K562 (cell line): ENCODE results near the gene CRYBA4. TPM values are rescaled to one million over a fixed set of nuclear protein-coding genes. Genes with fewer than 3 reads are reported as not detected.
A peak's percentile ranks its signal among the peaks of the same experiment; 100 is the strongest.

Source experiments
- CBFA2T3 ChIP-seq: fragments of 450-650 bp; IDR thresholded peaks from 2 replicates; pipeline ENCODE4 v1.6.1; 2017
- CBFB ChIP-seq: sonication (generic); formaldehyde crosslinking; IDR thresholded peaks from 2 replicates; pipeline ENCODE4 v1.4.0; 2020; ENCODE audit warnings: mild to moderate bottlenecking, missing genetic modification reagents
- EP400 ChIP-seq: fragments of 450-650 bp; IDR thresholded peaks from 2 replicates; pipeline ENCODE4 v1.6.1; 2017; ENCODE audit warnings: antibody characterized with exemption, mild to moderate bottlenecking, moderate library complexity
- ERF ChIP-seq: fragments of 450-650 bp; formaldehyde crosslinking; IDR thresholded peaks from 2 replicates; pipeline ENCODE4 v1.4.0; 2020; ENCODE audit warnings: mild to moderate bottlenecking, mixed read lengths
- FOXJ3 ChIP-seq: sonication (generic); formaldehyde crosslinking; IDR thresholded peaks from 2 replicates; pipeline ENCODE4 v1.4.0; 2020; ENCODE audit warnings: mild to moderate bottlenecking, missing genetic modification reagents
- FOXK1 ChIP-seq: sonication (generic); formaldehyde crosslinking; IDR thresholded peaks from 2 replicates; pipeline ENCODE4 v1.8.0; 2022; ENCODE audit warnings: missing genetic modification reagents, mild to moderate bottlenecking, borderline replicate concordance
- GATAD2B ChIP-seq: fragments of 450-650 bp; IDR thresholded peaks from 2 replicates; pipeline ENCODE4 v1.6.1; 2017; ENCODE audit warnings: mild to moderate bottlenecking, borderline replicate concordance
- KHSRP ChIP-seq: fragments of 450-650 bp; IDR thresholded peaks from 2 replicates; pipeline ENCODE4 v1.6.1; 2017
- KLF6 ChIP-seq: fragments of 250-450 bp; sonication (Bioruptor Pico); IDR thresholded peaks from 2 replicates; pipeline ENCODE4 v1.4.0; 2020; ENCODE audit warnings: mild to moderate bottlenecking, moderate library complexity, borderline replicate concordance
- L3MBTL2 ChIP-seq: fragments of 450-650 bp; IDR thresholded peaks from 2 replicates; pipeline ENCODE4 v1.6.1; 2016; ENCODE audit warnings: mild to moderate bottlenecking, moderate library complexity
- MTA3 ChIP-seq: fragments of 450-650 bp; formaldehyde crosslinking; IDR thresholded peaks from 2 replicates; pipeline ENCODE4 v1.6.1; 2017; ENCODE audit warnings: mild to moderate bottlenecking, borderline replicate concordance
- NFXL1 ChIP-seq: fragments of 450-650 bp; formaldehyde crosslinking; IDR thresholded peaks from 2 replicates; pipeline ENCODE4 v1.4.0; 2021; ENCODE audit warnings: mild to moderate bottlenecking
- PPARD ChIP-seq: fragments of 250-450 bp; sonication (Bioruptor Pico); IDR thresholded peaks from 2 replicates; pipeline ENCODE4 v1.8.0; 2022; ENCODE audit warnings: inconsistent platforms, mild to moderate bottlenecking, moderate library complexity
- PYGO2 ChIP-seq: fragments of 450-650 bp; IDR thresholded peaks from 2 replicates; pipeline ENCODE4 v1.6.1; 2016; ENCODE audit warnings: mild to moderate bottlenecking, missing genetic modification characterization, moderate library complexity, missing compliant biosample characterization
- SMAD4 ChIP-seq: fragments of 250-450 bp; sonication (Bioruptor Pico); conservative IDR thresholded peaks from 2 replicates; pipeline ENCODE4 v1.8.0; 2021; ENCODE audit warnings: inconsistent platforms, mild to moderate bottlenecking, moderate library complexity
- SRSF3 ChIP-seq: fragments of 200-400 bp; formaldehyde crosslinking; IDR thresholded peaks from 2 replicates; pipeline ENCODE4 v1.6.1; 2016; ENCODE audit warnings: mild to moderate bottlenecking, low read length, moderate library complexity; ENCODE audit not compliant: insufficient read depth
- TEAD4 ChIP-seq, 2 experiments: sonication (generic) in 1 of 2; formaldehyde crosslinking in 1 of 2; IDR thresholded peaks; 2 replicates each; pipeline versions ENCODE4 v1.6.1 to v1.8.0; 2012 to 2022; ENCODE audit warnings: borderline replicate concordance in 1 of 2, inconsistent platforms in 1 of 2, low read length in 1 of 2, mild to moderate bottlenecking in 1 of 2, missing genetic modification reagents in 1 of 2
- THRAP3 ChIP-seq: fragments of 450-650 bp; IDR thresholded peaks from 2 replicates; pipeline ENCODE4 v1.6.1; 2016; ENCODE audit warnings: mild to moderate bottlenecking, inconsistent platforms, borderline replicate concordance
- ZNF212 ChIP-seq: fragments of 450-650 bp; formaldehyde crosslinking; IDR thresholded peaks from 2 replicates; pipeline ENCODE4 v1.4.0; 2020; ENCODE audit warnings: mild to moderate bottlenecking
- ZNF239 ChIP-seq: fragments of 250-450 bp; sonication (Bioruptor Pico); IDR thresholded peaks from 2 replicates; pipeline ENCODE4 v1.4.0; 2020; ENCODE audit warnings: mild to moderate bottlenecking
- ZNF347 ChIP-seq: fragments of 450-650 bp; formaldehyde crosslinking; IDR thresholded peaks from 2 replicates; pipeline ENCODE4 v1.4.0; 2020; ENCODE audit warnings: low read depth, mild to moderate bottlenecking, moderate library complexity
- ZNF551 ChIP-seq: fragments of 250-450 bp; sonication (Bioruptor Pico); IDR thresholded peaks from 2 replicates; pipeline ENCODE4 v1.5.0; 2021; ENCODE audit warnings: mild to moderate bottlenecking, moderate library complexity
- ZNF778 ChIP-seq: fragments of 450-650 bp; formaldehyde crosslinking; IDR thresholded peaks from 2 replicates; pipeline ENCODE4 v1.4.0; 2020; ENCODE audit warnings: mild to moderate bottlenecking, moderate library complexity
- polyA plus RNA-seq, 8 experiments: library from polyadenylated mRNA; depleted of rRNA in 4 of 8; stranded (reverse) in 5 of 8; unstranded in 3 of 8; fragments of >200 nt; fragmentation: Nextera tagmentation in 2 of 8; fragmentation: Illumina TruSeq in 1 of 8; extraction: Ambion mirVana in 2 of 8; extraction: Trizol in 1 of 8; gene quantifications; 2 replicates each; pipeline versions ENCODE4 v1.2.1 to v1.2.3, GENCODE V29; 2011 to 2014; ENCODE audit warnings: inconsistent platforms in 1 of 8, missing spikeins in 1 of 8
- total RNA-seq, 7 experiments: library from RNA; depleted of rRNA in 6 of 7; stranded (reverse); fragments of >200 nt in 6 of 7; fragmentation: Illumina TruSeq in 2 of 7; extraction: Trizol in 2 of 7; gene quantifications; 2 replicates each; pipeline versions ENCODE4 v1.2.1 to v1.2.3, GENCODE V29; 2011 to 2021; ENCODE audit warnings: low replicate concordance in 1 of 7
- TF ChIP-seq, protein P1 (sequence below): fragments of 250-450 bp; sonication (Bioruptor Pico); IDR thresholded peaks from 2 replicates; pipeline ENCODE4 v1.8.0; 2021; ENCODE audit warnings: moderate library complexity, mild to moderate bottlenecking, inconsistent platforms
- TF ChIP-seq, protein P2 (sequence below): fragments of 250-450 bp; sonication (Bioruptor Pico); IDR thresholded peaks from 2 replicates; pipeline ENCODE4 v1.8.0; 2021; ENCODE audit warnings: moderate library complexity, mild to moderate bottlenecking, inconsistent platforms
- TF ChIP-seq, protein P3 (sequence below): fragments of 450-650 bp; conservative IDR thresholded peaks from 2 replicates; pipeline ENCODE4 v1.6.1; 2016; ENCODE audit warnings: missing genetic modification characterization, low read depth, mild to moderate bottlenecking, missing compliant biosample characterization, moderate library complexity

Gene CRYBA4
- total and polyA plus RNA-seq, 9 of the 15 experiments (the other 6 are each of a cell fraction or from before 2014, with no cell fraction given) = 0.59 to 3.3 (median 1.6) TPM

DNA sequence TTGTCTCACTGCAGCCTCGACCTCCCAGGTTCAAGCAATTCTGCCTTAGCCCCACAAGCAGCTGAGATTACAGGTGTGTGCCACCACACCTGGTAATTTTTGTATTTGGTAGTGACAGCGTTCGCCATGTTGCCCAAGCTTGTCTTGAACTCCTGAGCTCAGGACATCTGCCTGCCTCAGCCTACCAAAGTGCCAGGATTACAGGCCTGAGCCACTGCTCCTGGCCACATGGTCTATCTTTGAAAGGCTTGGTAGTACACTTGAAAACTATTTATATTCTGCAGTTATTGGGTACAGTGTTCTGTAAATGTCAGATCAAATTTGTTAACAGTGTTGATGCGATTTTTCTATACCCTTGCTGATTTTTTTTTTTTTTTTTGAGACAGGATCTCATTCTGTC, 9.5 kb downstream of the CRYBA4 start (continued):
- TF ChIP-seq, protein P1, sequence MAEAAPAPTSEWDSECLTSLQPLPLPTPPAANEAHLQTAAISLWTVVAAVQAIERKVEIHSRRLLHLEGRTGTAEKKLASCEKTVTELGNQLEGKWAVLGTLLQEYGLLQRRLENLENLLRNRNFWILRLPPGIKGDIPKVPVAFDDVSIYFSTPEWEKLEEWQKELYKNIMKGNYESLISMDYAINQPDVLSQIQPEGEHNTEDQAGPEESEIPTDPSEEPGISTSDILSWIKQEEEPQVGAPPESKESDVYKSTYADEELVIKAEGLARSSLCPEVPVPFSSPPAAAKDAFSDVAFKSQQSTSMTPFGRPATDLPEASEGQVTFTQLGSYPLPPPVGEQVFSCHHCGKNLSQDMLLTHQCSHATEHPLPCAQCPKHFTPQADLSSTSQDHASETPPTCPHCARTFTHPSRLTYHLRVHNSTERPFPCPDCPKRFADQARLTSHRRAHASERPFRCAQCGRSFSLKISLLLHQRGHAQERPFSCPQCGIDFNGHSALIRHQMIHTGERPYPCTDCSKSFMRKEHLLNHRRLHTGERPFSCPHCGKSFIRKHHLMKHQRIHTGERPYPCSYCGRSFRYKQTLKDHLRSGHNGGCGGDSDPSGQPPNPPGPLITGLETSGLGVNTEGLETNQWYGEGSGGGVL (CRISPR knock-in tag) = no peak
- peak; percentile 68 for TF ChIP-seq L3MBTL2
- no peak for TF ChIP-seq SRSF3
- no peak for TF ChIP-seq PPARD
- no peak for TF ChIP-seq ZNF212 (CRISPR knock-in tag)
- TF ChIP-seq FOXJ3 (CRISPR knock-in tag) = no peak
- TF ChIP-seq CBFB (CRISPR knock-in tag) = no peak
- TF ChIP-seq ZNF347 = no peak
- TF ChIP-seq THRAP3 = no peak
- no peak for TF ChIP-seq MTA3
- no peak for TF ChIP-seq ZNF778 (CRISPR knock-in tag)
- TF ChIP-seq, protein P2, sequence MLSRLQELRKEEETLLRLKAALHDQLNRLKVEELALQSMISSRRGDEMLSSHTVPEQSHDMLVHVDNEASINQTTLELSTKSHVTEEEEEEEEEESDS = no peak
- TF ChIP-seq KHSRP = no peak
- TF ChIP-seq SMAD4 (CRISPR knock-in tag) = peak; percentile 36; the same call in 1 of the 2 replicates
- TF ChIP-seq ZNF239 (CRISPR knock-in tag) = no peak
- no peak for TF ChIP-seq KLF6
- TF ChIP-seq ZNF551 = no peak
- TF ChIP-seq PYGO2 = 0 out of 2 replicates have a peak, but pooled peaks have one; percentile 9
- peak; percentile 20; the same call in 1 of the 2 replicates for TF ChIP-seq EP400
- no peak for TF ChIP-seq NFXL1 (CRISPR knock-in tag)
- TF ChIP-seq CBFA2T3 = no peak
- no peak for TF ChIP-seq GATAD2B
- TF ChIP-seq, protein P3, sequence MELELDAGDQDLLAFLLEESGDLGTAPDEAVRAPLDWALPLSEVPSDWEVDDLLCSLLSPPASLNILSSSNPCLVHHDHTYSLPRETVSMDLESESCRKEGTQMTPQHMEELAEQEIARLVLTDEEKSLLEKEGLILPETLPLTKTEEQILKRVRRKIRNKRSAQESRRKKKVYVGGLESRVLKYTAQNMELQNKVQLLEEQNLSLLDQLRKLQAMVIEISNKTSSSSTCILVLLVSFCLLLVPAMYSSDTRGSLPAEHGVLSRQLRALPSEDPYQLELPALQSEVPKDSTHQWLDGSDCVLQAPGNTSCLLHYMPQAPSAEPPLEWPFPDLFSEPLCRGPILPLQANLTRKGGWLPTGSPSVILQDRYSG (tag) = peak; percentile 44; the same call in 1 of the 2 replicates
- no peak for TF ChIP-seq TEAD4 (IDR thresholded peaks at IDR 0.05; ENCODE audit: low read length)
- TF ChIP-seq TEAD4 (CRISPR knock-in tag; IDR thresholded peaks at IDR 0.05; ENCODE audit: borderline replicate concordance) = no peak
- TF ChIP-seq FOXK1 (CRISPR knock-in tag) = no peak
- 0 out of 2 replicates have a peak, but pooled peaks have one; percentile 48 for TF ChIP-seq ERF
